Muscle of back (tissue), 11 donors: Measurements from ENCODE around the gene ABCC2. TPM values are rescaled to one million over a fixed set of nuclear protein-coding genes. Genes with fewer than 3 reads are reported as not detected.
"Not testable (repeated sequence)": the region's sequence is repeated elsewhere in the genome, so short reads cannot be mapped to it uniquely, and the experiment has no call there.

Experiments used
- DNase-seq, 3 donors: peaks; one replicate each; pipeline versions ENCODE4 v3.0.0 to v3.0.0-alpha.2; 2013
- polyA plus RNA-seq, 10 donors: library from polyadenylated mRNA; unstranded; fragments of 120-200 nt; gene quantifications; one replicate each; pipeline ENCODE4 v1.2.1, GENCODE V29; 2013; ENCODE audit not compliant: insufficient read length in 10 of 10

Gene ABCC2
- polyA plus RNA-seq, 10 donors: 0.42 to 1.1 (median 0.84) TPM

GRCh38 chr10:99894613-99895012 lies 112.2 kb downstream of the ABCC2 start:
- no peak for DNase-seq

- DNase-seq: not testable (repeated sequence)
Observed at GRCh38 chr10:99895066-99895465, 112.6 kb downstream of the ABCC2 start.

GRCh38 chr10:99895867-99896266 lies 113.4 kb downstream of the ABCC2 start:
- no peak for DNase-seq

Other genes starting within 250 kb of the ABCC2 start
- under 1 TPM; 0.15 to 0.97 (median 0.51) TPM for gene NKX2-3, start 249.7 kb upstream of the ABCC2 start, polyA plus RNA-seq
- 10 to 100 TPM; 24.7 to 41.1 (median 30.9) TPM for gene SLC25A28, start 162.2 kb upstream of the ABCC2 start, polyA plus RNA-seq
- gene ENTPD7, start 123.1 kb upstream of the ABCC2 start, polyA plus RNA-seq: 1 to 10 TPM; 3.2 to 7.1 (median 4.4) TPM
- gene COX15, start 50.5 kb upstream of the ABCC2 start, polyA plus RNA-seq: 10 to 100 TPM; 23.6 to 37.9 (median 30.7) TPM
- 10 to 100 TPM; 16.2 to 24.6 (median 20.0) TPM for gene CUTC, start 50.4 kb upstream of the ABCC2 start, polyA plus RNA-seq
- gene DNMBP, start 227.3 kb downstream of the ABCC2 start, polyA plus RNA-seq: 10 to 100 TPM; 12.9 to 20.8 (median 16.7) TPM